CD4-positive, alpha-beta T cell treated with Interleukin-15 for 4 hours (primary cell): ENCODE data around the gene RECQL5.
"Not testable (repeated sequence)": the region's sequence is repeated elsewhere in the genome, so short reads cannot be mapped to it uniquely, and the experiment has no call there.

ENCODE experiments used
- DNase-seq: peaks from one replicate; pipeline ENCODE4 v3.0.0-alpha.2; 2020; ENCODE audit warnings: low spot score

The RECQL5 gene

GRCh38 chr17:75592348-75593020 is 74.5 kb downstream of the RECQL5 start:
- no peak for DNase-seq

GRCh38 chr17:75591722-75592302 is 75.1 kb downstream of the RECQL5 start:
- no peak for DNase-seq

GRCh38 chr17:75590849-75591721 is 75.9 kb downstream of the RECQL5 start:
- DNase-seq = no peak

- no peak for DNase-seq
These were observed 76.6 kb downstream of the RECQL5 start for GRCh38 chr17:75590314-75590761.

- DNase-seq = no peak
These were observed 77.0 kb downstream of the RECQL5 start for GRCh38 chr17:75589919-75590303.

- DNase-seq = peak; percentile 94
These were observed 77.7 kb downstream of the RECQL5 start for GRCh38 chr17:75589012-75589918.

GRCh38 chr17:75588596-75589011 is 78.3 kb downstream of the RECQL5 start:
- DNase-seq = peak; percentile 4

- peak; percentile 52 for DNase-seq
These were observed 79.0 kb downstream of the RECQL5 start, which contains the start of gene MYO15B for GRCh38 chr17:75587675-75588595. MYO15B (plus strand) TSS chr17:75587800; CDS start chr17:75588058, 258 bp downstream.

- no peak for DNase-seq
These were observed 82.1 kb downstream of the RECQL5 start for GRCh38 chr17:75584849-75585175.

GRCh38 chr17:75583197-75583596 is 83.8 kb downstream of the RECQL5 start:
- not testable (repeated sequence) for DNase-seq

GRCh38 chr17:75581121-75581725 is 85.7 kb downstream of the RECQL5 start:
- DNase-seq = peak; percentile 39
